Muscle layer of duodenum (tissue), 2 donors: Measurements from ENCODE around the gene ROR2.
"Not testable (repeated sequence)": the region's sequence is repeated elsewhere in the genome, so short reads cannot be mapped to it uniquely, and the experiment has no call there.

Experiments
- H3K27ac ChIP-seq: one replicate; pipeline ENCODE4 v1.7.0; 2013; ENCODE audit warnings: mild to moderate bottlenecking, low read length
- H3K27me3 ChIP-seq: one replicate; pipeline ENCODE4 v1.7.0; 2013; ENCODE audit warnings: low read depth, mild to moderate bottlenecking, control low read depth, low read length
- H3K36me3 ChIP-seq, 2 donors: one replicate each; pipeline ENCODE4 v1.7.0; 2013; ENCODE audit warnings: low read length in 2 of 2, control low read depth in 1 of 2, mild to moderate bottlenecking in 1 of 2; ENCODE audit not compliant: insufficient read depth in 2 of 2, control insufficient read depth in 1 of 2
- H3K4me1 ChIP-seq, 2 donors: one replicate each; pipeline ENCODE4 v1.7.0; 2013; ENCODE audit warnings: low read length in 2 of 2, mild to moderate bottlenecking in 2 of 2, control low read depth in 1 of 2, moderate library complexity in 1 of 2; ENCODE audit not compliant: insufficient read depth in 2 of 2, control insufficient read depth in 1 of 2
- H3K4me3 ChIP-seq, 2 donors: one replicate each; pipeline ENCODE4 v1.7.0; 2013; ENCODE audit warnings: low read length in 2 of 2, low read depth in 1 of 2, mild to moderate bottlenecking in 1 of 2
- H3K9me3 ChIP-seq, 2 donors: one replicate each; pipeline ENCODE4 v1.7.0; 2013; ENCODE audit warnings: low read length in 2 of 2, control low read depth in 1 of 2, mild to moderate bottlenecking in 1 of 2; ENCODE audit not compliant: control insufficient read depth in 1 of 2
- donor health status: healthy.

Gene ROR2

GRCh38 chr9:91917436-91917835 is 32.6 kb downstream of the ROR2 start:
- Histone ChIP-seq H3K4me1 (peaks cover 0 to 36% of the 10 kb centered on the region in 2 donors), H3K27me3 (no peaks in the 10 kb centered on the region)

GRCh38 chr9:91915524-91916263 is 34.3 kb downstream of the ROR2 start:
- Histone ChIP-seq H3K4me1 (peaks cover 0 to 42% of the 10 kb centered on the region in 2 donors), H3K9me3 (no peaks in the 10 kb centered on the region), H3K27me3 (no peaks in the 10 kb centered on the region), H3K27ac (no peak overlapping the region), H3K36me3 (no peaks in the 10 kb centered on the region), H3K4me3 (no peak overlapping the region)

More at GRCh38 chr9:91917436-91917835, 32.6 kb downstream of the ROR2 start:
- Histone ChIP-seq H3K4me3 (no peak overlapping the region), H3K36me3 (no peaks in the 10 kb centered on the region), H3K27ac (no peak overlapping the region), H3K9me3 (no peaks in the 10 kb centered on the region)

GRCh38 chr9:91914937-91915336 is 35.1 kb downstream of the ROR2 start:
- Histone ChIP-seq H3K9me3 (no peaks in the 10 kb centered on the region), H3K4me1 (peaks cover 0 to 40% of the 10 kb centered on the region in 2 donors), H3K27ac (no peak overlapping the region), H3K27me3 (no peaks in the 10 kb centered on the region), H3K4me3 (no peak overlapping the region), H3K36me3 (no peaks in the 10 kb centered on the region)

GRCh38 chr9:91914404-91914803 is 35.6 kb downstream of the ROR2 start:
- no peaks in the 10 kb centered on the region for H3K27me3 ChIP-seq
- H3K4me3 ChIP-seq: no peak overlapping the region
- no peaks in the 10 kb centered on the region for H3K9me3 ChIP-seq
- H3K27ac ChIP-seq: no peak overlapping the region
- peaks cover 0 to 39% of the 10 kb centered on the region in 2 donors for H3K4me1 ChIP-seq
- H3K36me3 ChIP-seq: no peaks in the 10 kb centered on the region

- no peak overlapping the region for H3K27ac ChIP-seq
- no peak overlapping the region for H3K4me3 ChIP-seq
- H3K27me3 ChIP-seq: no peaks in the 10 kb centered on the region
- no peaks in the 10 kb centered on the region for H3K36me3 ChIP-seq
- peaks cover 0 to 39% of the 10 kb centered on the region in 2 donors for H3K4me1 ChIP-seq
- no peaks in the 10 kb centered on the region for H3K9me3 ChIP-seq
Observed at GRCh38 chr9:91913986-91914385, 36.0 kb downstream of the ROR2 start.

GRCh38 chr9:91913096-91913495 is 36.9 kb downstream of the ROR2 start:
- Histone ChIP-seq H3K4me1 (peaks cover 0 to 37% of the 10 kb centered on the region in 2 donors), H3K27me3 (no peaks in the 10 kb centered on the region), H3K36me3 (no peaks in the 10 kb centered on the region), H3K4me3 (no peak overlapping the region), H3K9me3 (no peaks in the 10 kb centered on the region), H3K27ac (no peak overlapping the region)

- H3K4me1 ChIP-seq: peaks cover 4 to 40% of the 10 kb centered on the region in 2 donors
- no peak overlapping the region for H3K27ac ChIP-seq
- H3K9me3 ChIP-seq: no peaks in the 10 kb centered on the region
- no peaks in the 10 kb centered on the region for H3K36me3 ChIP-seq
- H3K4me3 ChIP-seq: no peak overlapping the region
- no peaks in the 10 kb centered on the region for H3K27me3 ChIP-seq
Observed at GRCh38 chr9:91911657-91912056, 38.4 kb downstream of the ROR2 start.

- peaks cover 4 to 35% of the 10 kb centered on the region in 2 donors for H3K4me1 ChIP-seq
- not testable (repeated sequence) for H3K36me3 ChIP-seq, H3K27ac ChIP-seq, H3K9me3 ChIP-seq, H3K4me3 ChIP-seq, H3K27me3 ChIP-seq
Observed at GRCh38 chr9:91909256-91909655, 40.8 kb downstream of the ROR2 start.

GRCh38 chr9:91908746-91909145 is 41.3 kb downstream of the ROR2 start:
- H3K27me3 ChIP-seq: no peaks in the 10 kb centered on the region
- H3K27ac ChIP-seq: no peak overlapping the region
- H3K36me3 ChIP-seq: no peaks in the 10 kb centered on the region
- H3K9me3 ChIP-seq: no peaks in the 10 kb centered on the region
- peaks cover 4 to 36% of the 10 kb centered on the region in 2 donors for H3K4me1 ChIP-seq
- no peak overlapping the region for H3K4me3 ChIP-seq

GRCh38 chr9:91908293-91908623 is 41.8 kb downstream of the ROR2 start:
- H3K27ac ChIP-seq: no peak overlapping the region
- no peak overlapping the region for H3K4me3 ChIP-seq
- no peaks in the 10 kb centered on the region for H3K27me3 ChIP-seq
- H3K9me3 ChIP-seq: no peaks in the 10 kb centered on the region
- no peaks in the 10 kb centered on the region for H3K36me3 ChIP-seq
- peaks cover 4 to 36% of the 10 kb centered on the region in 2 donors for H3K4me1 ChIP-seq

- peaks cover 4 to 42% of the 10 kb centered on the region in 2 donors for H3K4me1 ChIP-seq
- no peak overlapping the region for H3K27ac ChIP-seq
- no peak overlapping the region for H3K4me3 ChIP-seq
Observed at GRCh38 chr9:91907484-91908292, 42.3 kb downstream of the ROR2 start.

More at GRCh38 chr9:91907484-91908292, 42.3 kb downstream of the ROR2 start:
- no peaks in the 10 kb centered on the region for H3K36me3 ChIP-seq
- H3K27me3 ChIP-seq: no peaks in the 10 kb centered on the region
- no peaks in the 10 kb centered on the region for H3K9me3 ChIP-seq
